ENCODE data around the gene TCEAL7.
"Not testable (repeated sequence)": the region's sequence is repeated elsewhere in the genome, so short reads cannot be mapped to it uniquely, and the experiment has no call there.

Gene TCEAL7

GRCh38 chrX:103329991-103330390, at the start of gene TCEAL7:
Gene TCEAL7 (plus strand): TSS chrX:103330239. CDS start chrX:103331404, 1,165 bp downstream.
- H3K4me1 Mint-ChIP-seq = no peaks in the 10 kb centered on the region
- peaks cover 36% of the 10 kb centered on the region for H3K27me3 Mint-ChIP-seq
- no peaks in the 10 kb centered on the region for H3K9me3 Mint-ChIP-seq
- DNase-seq = no peak
- no peak for ATAC-seq
- peak within 1 kb of the TSS; percentile 13 to 50 for H3K27ac Mint-ChIP-seq
- no peak within 1 kb of the TSS for H3K4me3 Mint-ChIP-seq

GRCh38 chrX:103293118-103293517, 36.9 kb upstream of the TCEAL7 start:
- DNase-seq (no peak), ATAC-seq (no peak)
- H3K4me1 Mint-ChIP-seq = no peaks in the 10 kb centered on the region
- H3K4me3 Mint-ChIP-seq = no peak overlapping the region
- no peaks in the 10 kb centered on the region for H3K27me3 Mint-ChIP-seq
- no peak overlapping the region for H3K27ac Mint-ChIP-seq
- H3K9me3 Mint-ChIP-seq = no peaks in the 10 kb centered on the region

GRCh38 chrX:103304705-103305104, 25.3 kb upstream of the TCEAL7 start:
- Mint-ChIP-seq H3K4me3 (no peak overlapping the region), H3K27me3 (no peaks in the 10 kb centered on the region), H3K27ac (no peak overlapping the region), H3K4me1 (peaks cover 8% of the 10 kb centered on the region), H3K9me3 (no peaks in the 10 kb centered on the region)
- ATAC-seq (peak; percentile 77), DNase-seq (no peak)

GRCh38 chrX:103305666-103306065, 24.4 kb upstream of the TCEAL7 start:
- H3K27ac Mint-ChIP-seq, H3K4me3 Mint-ChIP-seq, ATAC-seq, H3K9me3 Mint-ChIP-seq, DNase-seq, H3K27me3 Mint-ChIP-seq: not testable (repeated sequence)
- peaks cover 11% of the 10 kb centered on the region for H3K4me1 Mint-ChIP-seq

GRCh38 chrX:103309860-103310554, 20.0 kb upstream of the TCEAL7 start:
- Mint-ChIP-seq H3K27me3 (no peaks in the 10 kb centered on the region), H3K4me1 (peaks cover 8% of the 10 kb centered on the region), H3K4me3 (peak overlapping the region; percentile 76 to 86), H3K27ac (no peak overlapping the region), H3K9me3 (no peaks in the 10 kb centered on the region)
- DNase-seq (peak; percentile 1 to 11), ATAC-seq (peak; percentile 44)

- Mint-ChIP-seq H3K27ac (peak within 1 kb of the TSS; percentile 93 to 96), H3K4me1 (peaks cover 6% of the 10 kb centered on the region), H3K4me3 (peak within 1 kb of the TSS; percentile 78 to 86), H3K27me3 (no peaks in the 10 kb centered on the region), H3K9me3 (no peaks in the 10 kb centered on the region)
- ATAC-seq (peak; percentile 99), DNase-seq (peak; percentile 76 to 86)
These were observed 19.3 kb upstream of the TCEAL7 start, which contains the start of gene BEX2 for GRCh38 chrX:103310555-103311398. Gene BEX2 (minus strand): TSS chrX:103310990. CDS start chrX:103309976, 1,014 bp downstream.

GRCh38 chrX:103311399-103311780, 18.6 kb upstream of the TCEAL7 start:
- ATAC-seq = no peak
- peak overlapping the region; percentile 78 to 86 for H3K4me3 Mint-ChIP-seq
- H3K4me1 Mint-ChIP-seq = peaks cover 6% of the 10 kb centered on the region
- H3K9me3 Mint-ChIP-seq = no peaks in the 10 kb centered on the region
- no peaks in the 10 kb centered on the region for H3K27me3 Mint-ChIP-seq
- no peak overlapping the region for H3K27ac Mint-ChIP-seq
- no peak for DNase-seq

GRCh38 chrX:103330681-103331288, 746 bp downstream of the TCEAL7 start:
- no peak for ATAC-seq
- peak overlapping the region in 1 of 2 donors; percentile 43 for H3K4me3 Mint-ChIP-seq
- peaks cover 36% of the 10 kb centered on the region for H3K27me3 Mint-ChIP-seq
- no peaks in the 10 kb centered on the region for H3K9me3 Mint-ChIP-seq
- H3K27ac Mint-ChIP-seq = peak overlapping the region; percentile 13 to 50
- no peaks in the 10 kb centered on the region for H3K4me1 Mint-ChIP-seq
- no peak for DNase-seq

- H3K4me1 Mint-ChIP-seq = no peaks in the 10 kb centered on the region
These were observed 8.6 kb downstream of the TCEAL7 start for GRCh38 chrX:103338663-103339062.

GRCh38 chrX:103343105-103343504, 13.1 kb downstream of the TCEAL7 start:
- Mint-ChIP-seq H3K9me3 (no peaks in the 10 kb centered on the region), H3K4me1 (no peaks in the 10 kb centered on the region), H3K27me3 (peaks cover 3% of the 10 kb centered on the region), H3K4me3 (no peak overlapping the region), H3K27ac (peak overlapping the region in 1 of 2 donors; percentile 46)
- peak; percentile 33 for ATAC-seq
- DNase-seq = peak in 1 of 2 donors; percentile 16

More at GRCh38 chrX:103338663-103339062, 8.6 kb downstream of the TCEAL7 start:
- no peak for DNase-seq
- Mint-ChIP-seq H3K27me3 (no peaks in the 10 kb centered on the region), H3K27ac (no peak overlapping the region), H3K4me3 (no peak overlapping the region), H3K9me3 (no peaks in the 10 kb centered on the region)
- no peak for ATAC-seq

- no peaks in the 10 kb centered on the region for H3K9me3 Mint-ChIP-seq
- no peaks in the 10 kb centered on the region for H3K4me1 Mint-ChIP-seq
- no peak overlapping the region for H3K27ac Mint-ChIP-seq
- peaks cover 14% of the 10 kb centered on the region for H3K27me3 Mint-ChIP-seq
- no peak overlapping the region for H3K4me3 Mint-ChIP-seq
- ATAC-seq (no peak), DNase-seq (no peak)
These were observed 14.6 kb downstream of the TCEAL7 start for GRCh38 chrX:103344606-103345005.

- H3K27me3 Mint-ChIP-seq = peaks cover 14% of the 10 kb centered on the region
- H3K27ac Mint-ChIP-seq = no peak overlapping the region
- ATAC-seq (no peak), DNase-seq (no peak)
- no peaks in the 10 kb centered on the region for H3K9me3 Mint-ChIP-seq
- no peak overlapping the region for H3K4me3 Mint-ChIP-seq
- no peaks in the 10 kb centered on the region for H3K4me1 Mint-ChIP-seq
These were observed 17.8 kb downstream of the TCEAL7 start for GRCh38 chrX:103347682-103348397.

GRCh38 chrX:103356130-103356798, 26.2 kb downstream of the TCEAL7 start, which contains the start of gene TCEAL9:
Gene TCEAL9 (plus strand): TSS chrX:103356506. CDS start chrX:103357685, 1,179 bp downstream.
- Mint-ChIP-seq H3K9me3 (no peaks in the 10 kb centered on the region), H3K27me3 (no peaks in the 10 kb centered on the region), H3K4me3 (peak within 1 kb of the TSS; percentile 81 to 85), H3K4me1 (peaks cover 15% of the 10 kb centered on the region), H3K27ac (peak within 1 kb of the TSS; percentile 89)
- DNase-seq (no peak), ATAC-seq (no peak)

- H3K4me3 Mint-ChIP-seq = peak overlapping the region; percentile 81 to 85
- H3K4me1 Mint-ChIP-seq = peaks cover 15% of the 10 kb centered on the region
- no peaks in the 10 kb centered on the region for H3K27me3 Mint-ChIP-seq
- H3K27ac Mint-ChIP-seq = peak overlapping the region; percentile 8 to 78
- ATAC-seq (no peak), DNase-seq (no peak)
- H3K9me3 Mint-ChIP-seq = no peaks in the 10 kb centered on the region
These were observed 26.8 kb downstream of the TCEAL7 start for GRCh38 chrX:103356858-103357257.
